HEK293T (cell line): ENCODE results near the gene ARL2BP.

Source experiments
- ARNT ChIP-seq: fragments of 450-650 bp; IDR thresholded peaks from 2 replicates; pipeline ENCODE4 v1.6.1; 2017; ENCODE audit warnings: mild to moderate bottlenecking
- BHLHE40 ChIP-seq: fragments of 450-650 bp; IDR thresholded peaks from 2 replicates; pipeline ENCODE4 v1.6.1; 2016; ENCODE audit warnings: mild to moderate bottlenecking, moderate library complexity, borderline replicate concordance
- CTBP1 ChIP-seq: fragments of 450-650 bp; IDR thresholded peaks from 2 replicates; pipeline ENCODE4 v1.6.1; 2016; ENCODE audit warnings: borderline replicate concordance
- ELF4 ChIP-seq: fragments of 450-650 bp; IDR thresholded peaks from 2 replicates; pipeline ENCODE4 v1.6.1; 2017; ENCODE audit warnings: antibody characterized with exemption
- FOXA1 ChIP-seq: fragments of 450-650 bp; IDR thresholded peaks from 2 replicates; pipeline ENCODE4 v1.6.1; 2016; ENCODE audit warnings: mild to moderate bottlenecking
- FOXK2 ChIP-seq: fragments of 450-650 bp; IDR thresholded peaks from 2 replicates; pipeline ENCODE4 v1.6.1; 2016; ENCODE audit warnings: mild to moderate bottlenecking
- HDGF ChIP-seq: fragments of 450-650 bp; IDR thresholded peaks from 2 replicates; pipeline ENCODE4 v1.6.1; 2017; ENCODE audit warnings: antibody characterized with exemption, borderline replicate concordance
- LEF1 ChIP-seq: fragments of 450-650 bp; IDR thresholded peaks from 2 replicates; pipeline ENCODE4 v1.6.1; 2017; ENCODE audit warnings: mild to moderate bottlenecking, borderline replicate concordance
- NFRKB ChIP-seq: fragments of 450-650 bp; IDR thresholded peaks from 2 replicates; pipeline ENCODE4 v1.6.1; 2016; ENCODE audit warnings: mild to moderate bottlenecking, moderate library complexity
- PKNOX1 ChIP-seq: fragments of 450-650 bp; IDR thresholded peaks from 2 replicates; pipeline ENCODE4 v1.6.1; 2016
- SP1 ChIP-seq: fragments of 450-650 bp; IDR thresholded peaks from 2 replicates; pipeline ENCODE4 v1.6.1; 2017
- SUZ12 ChIP-seq: fragments of 450-650 bp; IDR thresholded peaks from 2 replicates; pipeline ENCODE4 v1.6.1; 2016; ENCODE audit warnings: mild to moderate bottlenecking
- TARDBP ChIP-seq: fragments of 450-650 bp; IDR thresholded peaks from 2 replicates; pipeline ENCODE4 v1.6.1; 2016
- ZNF384 ChIP-seq: fragments of 450-650 bp; IDR thresholded peaks from 2 replicates; pipeline ENCODE4 v1.6.1; 2016

- TF ChIP-seq FOXK2, result no peak
- no peak for TF ChIP-seq LEF1
- no peak for TF ChIP-seq ZNF384
- TF ChIP-seq SP1, result no peak
- TF ChIP-seq PKNOX1, result no peak
- TF ChIP-seq TARDBP, result no peak
- TF ChIP-seq CTBP1, result no peak
- no peak for TF ChIP-seq ARNT
- TF ChIP-seq FOXA1, result no peak
- no peak for TF ChIP-seq SUZ12
- TF ChIP-seq BHLHE40, result no peak
- no peak for TF ChIP-seq ELF4
- no peak for TF ChIP-seq NFRKB
- no peak for TF ChIP-seq HDGF
Measured at GRCh38 chr16:57263541-57264351, 18.7 kb downstream of the ARL2BP start.
